ENCODE data around the gene SMC4.

SMC4 gene

DNA sequence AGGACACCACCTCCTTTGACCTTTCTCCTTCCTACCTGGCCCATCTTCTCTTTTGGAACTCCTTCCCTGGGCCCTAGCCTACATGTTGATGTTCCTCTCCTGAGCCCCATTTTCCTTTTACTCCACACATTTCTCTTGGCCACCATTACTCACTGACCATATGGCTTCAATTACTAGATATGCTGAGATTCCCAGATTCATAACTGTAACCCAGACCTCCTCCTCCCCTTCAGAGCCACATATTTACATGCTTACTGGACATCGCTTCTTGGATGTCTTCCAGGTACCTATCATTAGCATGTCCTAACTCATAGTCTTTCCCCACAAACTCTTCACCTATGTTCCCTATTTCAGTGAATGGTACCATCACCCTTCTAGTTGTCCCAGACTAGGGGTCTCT lies 74.5 kb downstream of the SMC4 start:
- Histone ChIP-seq H3K4me1 (ENCODE audit: control insufficient read depth, insufficient read depth, low read length) (no peaks in the 10 kb centered on the region), H3K27me3 (ENCODE audit: control insufficient read depth, insufficient read depth, low read length, poor library complexity, severe bottlenecking) (no peaks in the 10 kb centered on the region), H3K36me3 (ENCODE audit: control insufficient read depth, insufficient read depth, low read length) (no peaks in the 10 kb centered on the region), H3K9me3 (ENCODE audit: control insufficient read depth, low read length) (no peaks in the 10 kb centered on the region), H3K27ac (ENCODE audit: insufficient read depth, low read depth, low read length, poor library complexity, severe bottlenecking) (no peak overlapping the region), H3K4me3 (ENCODE audit: insufficient read depth, low read depth, low read length) (no peak overlapping the region)
- 95 to 97% methylated on average over 1 of the region's 1 CpG for WGBS, 2 experiments

DNA sequence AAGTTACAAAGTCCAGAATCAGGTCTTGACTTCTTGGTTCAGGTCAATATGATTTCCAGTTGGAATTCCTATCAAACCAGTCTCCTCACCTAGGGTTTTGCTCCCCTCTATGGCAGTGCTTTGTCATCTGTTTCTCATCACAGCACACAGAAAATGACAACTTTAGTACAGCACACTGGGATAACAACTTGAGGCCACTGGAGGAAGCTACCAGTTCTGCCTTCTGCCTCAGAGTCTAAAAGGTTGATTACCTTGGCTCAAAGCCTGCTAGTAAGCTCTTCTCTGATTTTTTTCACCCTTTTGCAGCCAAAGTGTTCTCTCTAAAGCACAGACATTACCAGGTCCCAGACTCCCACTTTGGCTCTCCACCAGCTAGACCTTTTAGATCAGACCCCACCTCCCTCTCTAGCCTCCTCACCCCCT lies 75.0 kb downstream of the SMC4 start:
- H3K36me3 ChIP-seq (ENCODE audit: control insufficient read depth, insufficient read depth, low read length) = no peaks in the 10 kb centered on the region
- no peaks in the 10 kb centered on the region for H3K9me3 ChIP-seq (ENCODE audit: control insufficient read depth, low read length)
- no peak overlapping the region for H3K27ac ChIP-seq (ENCODE audit: insufficient read depth, low read depth, low read length, poor library complexity, severe bottlenecking)
- H3K4me1 ChIP-seq (ENCODE audit: control insufficient read depth, insufficient read depth, low read length) = no peaks in the 10 kb centered on the region
- no peaks in the 10 kb centered on the region for H3K27me3 ChIP-seq (ENCODE audit: control insufficient read depth, insufficient read depth, low read length, poor library complexity, severe bottlenecking)
- H3K4me3 ChIP-seq (ENCODE audit: insufficient read depth, low read depth, low read length) = no peak overlapping the region

DNA sequence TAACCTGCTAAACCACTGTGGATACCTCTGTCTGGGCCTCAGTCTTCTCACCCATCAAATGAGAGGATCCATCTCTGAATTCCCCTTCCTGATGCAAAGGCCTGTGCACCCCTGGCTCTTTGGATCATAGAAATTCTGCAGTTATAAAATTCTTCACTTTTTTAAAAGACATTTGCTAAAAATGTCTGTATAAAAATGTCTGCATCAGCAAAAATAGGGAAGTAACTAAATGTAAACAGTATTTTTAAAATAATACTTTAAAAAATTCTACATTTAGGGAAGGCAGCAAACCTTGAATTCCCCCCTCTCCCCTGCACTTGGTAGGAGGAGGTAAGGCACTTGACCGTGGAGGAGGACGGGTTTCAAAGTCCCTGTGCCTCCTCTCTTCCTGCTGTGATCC lies 75.7 kb downstream of the SMC4 start:
- WGBS, 2 experiments = 91 to 92% methylated on average over 2 of the region's 2 CpGs
- H3K27me3 ChIP-seq (ENCODE audit: control insufficient read depth, insufficient read depth, low read length, poor library complexity, severe bottlenecking) = no peaks in the 10 kb centered on the region
- no peak overlapping the region for H3K27ac ChIP-seq (ENCODE audit: insufficient read depth, low read depth, low read length, poor library complexity, severe bottlenecking)
- no peaks in the 10 kb centered on the region for H3K4me1 ChIP-seq (ENCODE audit: control insufficient read depth, insufficient read depth, low read length)
- no peak overlapping the region for H3K4me3 ChIP-seq (ENCODE audit: insufficient read depth, low read depth, low read length)
- H3K36me3 ChIP-seq (ENCODE audit: control insufficient read depth, insufficient read depth, low read length) = no peaks in the 10 kb centered on the region
- H3K9me3 ChIP-seq (ENCODE audit: control insufficient read depth, low read length) = no peaks in the 10 kb centered on the region

DNA sequence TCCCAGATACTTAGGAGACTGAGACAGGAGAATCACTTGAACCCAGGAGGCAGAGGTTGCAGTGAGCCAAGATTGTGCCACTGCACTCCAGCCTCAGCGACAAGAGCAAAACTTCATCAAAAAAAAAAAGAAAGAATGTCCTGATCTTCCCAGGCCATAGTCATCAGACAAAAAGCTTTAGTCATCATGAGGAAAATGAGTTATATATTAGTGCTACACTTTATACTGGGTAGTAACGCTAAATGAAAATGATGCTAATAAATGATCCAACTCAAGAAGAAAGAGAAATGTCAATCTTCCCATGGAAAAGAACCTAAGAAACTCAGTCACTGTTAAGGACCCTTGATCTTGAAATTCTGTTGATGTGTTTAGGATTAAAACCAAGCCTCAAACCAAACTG lies 76.4 kb downstream of the SMC4 start:
- no peaks in the 10 kb centered on the region for H3K36me3 ChIP-seq (ENCODE audit: control insufficient read depth, insufficient read depth, low read length)
- 96 to 100% methylated on average over 1 to 2 of the region's 2 CpGs for WGBS, 2 experiments

DNA sequence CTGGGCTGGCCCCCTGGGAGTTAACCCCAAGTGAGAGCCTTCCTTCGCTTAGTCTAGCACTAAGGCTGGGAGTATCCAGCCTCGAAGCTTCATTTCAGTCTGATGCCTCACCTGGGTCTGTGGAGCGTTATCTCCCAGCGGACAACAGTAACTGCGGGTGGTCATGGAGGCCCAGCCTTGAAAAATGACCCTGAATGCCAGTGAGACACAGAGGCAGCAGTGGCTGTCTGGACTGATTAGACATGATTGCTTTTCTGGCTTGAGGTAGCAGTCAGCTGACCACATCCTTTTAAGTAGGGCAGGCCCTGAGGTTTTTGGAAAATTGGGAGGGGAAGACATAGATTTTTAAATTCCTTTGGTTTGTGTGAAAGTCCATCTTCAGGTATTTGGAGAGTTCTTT lies 78.3 kb downstream of the SMC4 start:
- Histone ChIP-seq H3K27me3 (ENCODE audit: control insufficient read depth, insufficient read depth, low read length, poor library complexity, severe bottlenecking) (no peaks in the 10 kb centered on the region), H3K4me1 (ENCODE audit: control insufficient read depth, insufficient read depth, low read length) (no peaks in the 10 kb centered on the region), H3K36me3 (ENCODE audit: control insufficient read depth, insufficient read depth, low read length) (no peaks in the 10 kb centered on the region), H3K9me3 (ENCODE audit: control insufficient read depth, low read length) (no peaks in the 10 kb centered on the region), H3K4me3 (ENCODE audit: insufficient read depth, low read depth, low read length) (no peak overlapping the region), H3K27ac (ENCODE audit: insufficient read depth, low read depth, low read length, poor library complexity, severe bottlenecking) (no peak overlapping the region)
- WGBS, 2 experiments = 89 to 92% methylated on average over 5 of the region's 5 CpGs

More for the DNA sequence above, 76.4 kb downstream of the SMC4 start:
- Histone ChIP-seq H3K4me3 (ENCODE audit: insufficient read depth, low read depth, low read length) (no peak overlapping the region), H3K9me3 (ENCODE audit: control insufficient read depth, low read length) (no peaks in the 10 kb centered on the region), H3K27me3 (ENCODE audit: control insufficient read depth, insufficient read depth, low read length, poor library complexity, severe bottlenecking) (no peaks in the 10 kb centered on the region), H3K27ac (ENCODE audit: insufficient read depth, low read depth, low read length, poor library complexity, severe bottlenecking) (no peak overlapping the region), H3K4me1 (ENCODE audit: control insufficient read depth, insufficient read depth, low read length) (no peaks in the 10 kb centered on the region)

DNA sequence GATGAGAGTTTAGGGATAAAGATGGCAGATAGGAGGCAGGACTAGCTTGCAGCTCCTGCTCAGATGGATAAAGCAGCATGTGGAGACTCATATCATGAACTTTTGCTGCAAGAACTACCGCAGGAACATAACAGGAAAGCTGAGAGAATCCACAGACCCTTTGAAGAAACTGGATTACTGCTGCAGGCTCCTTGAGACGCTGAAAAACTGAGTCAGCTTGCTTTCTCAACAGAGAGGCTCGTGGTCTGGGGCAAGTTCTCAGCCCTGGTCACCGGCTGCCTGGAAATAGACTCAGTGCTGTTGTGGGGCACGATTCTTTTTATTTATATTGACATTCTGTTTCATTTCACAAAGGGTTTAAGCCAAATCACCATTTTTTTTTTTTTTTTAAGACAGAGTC lies 78.9 kb downstream of the SMC4 start:
- Histone ChIP-seq H3K36me3 (ENCODE audit: control insufficient read depth, insufficient read depth, low read length) (no peaks in the 10 kb centered on the region), H3K4me1 (ENCODE audit: control insufficient read depth, insufficient read depth, low read length) (no peaks in the 10 kb centered on the region), H3K27ac (ENCODE audit: insufficient read depth, low read depth, low read length, poor library complexity, severe bottlenecking) (no peak overlapping the region), H3K9me3 (ENCODE audit: control insufficient read depth, low read length) (no peaks in the 10 kb centered on the region), H3K4me3 (ENCODE audit: insufficient read depth, low read depth, low read length) (no peak overlapping the region), H3K27me3 (ENCODE audit: control insufficient read depth, insufficient read depth, low read length, poor library complexity, severe bottlenecking) (no peaks in the 10 kb centered on the region)
- WGBS, 2 experiments = 96 to 97% methylated on average over 5 of the region's 5 CpGs

DNA sequence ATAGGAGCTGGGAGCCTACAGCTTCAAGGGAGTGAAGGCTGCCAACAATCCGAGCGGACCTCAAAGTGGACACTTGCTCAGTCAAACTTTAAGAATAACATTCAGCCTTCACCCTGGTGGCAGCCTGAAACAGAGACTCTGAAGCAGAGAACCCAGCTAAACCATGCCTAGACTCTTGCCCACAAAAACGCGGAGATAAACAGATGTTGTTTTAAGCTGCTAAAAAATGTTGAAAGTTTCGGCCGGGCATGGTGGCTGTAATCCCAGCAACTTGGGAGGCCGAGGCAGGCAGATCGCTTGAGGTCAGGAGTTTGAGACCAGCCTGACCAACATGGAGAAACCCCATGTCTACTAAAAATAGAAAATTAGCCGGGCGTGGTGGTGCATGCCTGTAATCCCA lies 79.9 kb downstream of the SMC4 start:
- 93 to 94% methylated on average over 10 of the region's 10 CpGs for WGBS, 2 experiments
- no peaks in the 10 kb centered on the region for H3K27me3 ChIP-seq (ENCODE audit: control insufficient read depth, insufficient read depth, low read length, poor library complexity, severe bottlenecking)

DNA sequence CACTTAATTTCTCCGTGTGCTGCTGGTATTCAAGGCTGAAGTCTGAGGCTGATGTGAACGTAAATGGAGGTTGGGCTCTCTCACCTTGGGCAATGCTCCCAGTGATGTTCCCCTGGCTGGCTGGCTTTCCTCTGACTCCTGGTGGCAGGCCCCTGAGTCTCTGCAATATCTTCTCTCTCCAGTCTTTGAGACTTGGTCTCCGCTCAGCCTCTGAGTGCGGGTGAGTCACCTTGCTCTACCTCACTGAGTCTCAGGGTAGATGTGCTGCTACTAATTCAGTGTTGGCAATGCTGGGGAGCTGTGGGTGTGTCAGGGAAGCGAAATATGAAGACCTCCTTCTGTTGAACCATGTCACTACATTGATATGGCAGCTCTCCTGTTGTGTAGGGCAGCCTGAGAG lies 81.5 kb downstream of the SMC4 start:
- Histone ChIP-seq H3K27ac (ENCODE audit: insufficient read depth, low read depth, low read length, poor library complexity, severe bottlenecking) (no peak overlapping the region), H3K4me1 (ENCODE audit: control insufficient read depth, insufficient read depth, low read length) (no peaks in the 10 kb centered on the region), H3K36me3 (ENCODE audit: control insufficient read depth, insufficient read depth, low read length) (no peaks in the 10 kb centered on the region), H3K27me3 (ENCODE audit: control insufficient read depth, insufficient read depth, low read length, poor library complexity, severe bottlenecking) (no peaks in the 10 kb centered on the region), H3K4me3 (ENCODE audit: insufficient read depth, low read depth, low read length) (no peak overlapping the region), H3K9me3 (ENCODE audit: control insufficient read depth, low read length) (no peaks in the 10 kb centered on the region)
- WGBS, 2 experiments = 94 to 96% methylated on average over 5 of the region's 5 CpGs

More for the DNA sequence above, 79.9 kb downstream of the SMC4 start:
- Histone ChIP-seq H3K4me1 (ENCODE audit: control insufficient read depth, insufficient read depth, low read length) (no peaks in the 10 kb centered on the region), H3K36me3 (ENCODE audit: control insufficient read depth, insufficient read depth, low read length) (no peaks in the 10 kb centered on the region), H3K9me3 (ENCODE audit: control insufficient read depth, low read length) (no peaks in the 10 kb centered on the region), H3K4me3 (ENCODE audit: insufficient read depth, low read depth, low read length) (no peak overlapping the region), H3K27ac (ENCODE audit: insufficient read depth, low read depth, low read length, poor library complexity, severe bottlenecking) (no peak overlapping the region)

DNA sequence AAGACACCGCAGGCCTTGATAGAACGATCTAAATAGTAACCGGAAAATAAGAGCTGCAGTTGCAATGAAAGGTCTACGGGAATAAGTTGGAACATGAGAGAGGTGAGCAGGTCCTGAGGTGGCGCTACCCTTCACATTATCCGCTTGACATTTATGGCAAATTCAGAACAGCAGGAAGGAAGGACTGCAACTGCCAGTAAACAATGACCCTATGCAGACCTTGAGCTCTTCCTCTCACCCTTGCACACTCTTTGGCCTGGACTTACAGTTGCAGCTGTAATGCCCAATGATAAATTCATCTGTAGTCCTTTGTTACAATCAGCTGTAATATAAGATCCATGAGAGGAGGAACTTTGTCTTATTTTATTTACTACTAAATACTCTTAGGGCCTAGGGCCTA lies 82.4 kb downstream of the SMC4 start:
- Histone ChIP-seq H3K9me3 (ENCODE audit: control insufficient read depth, low read length) (no peaks in the 10 kb centered on the region), H3K4me3 (ENCODE audit: insufficient read depth, low read depth, low read length) (no peak overlapping the region), H3K4me1 (ENCODE audit: control insufficient read depth, insufficient read depth, low read length) (no peaks in the 10 kb centered on the region), H3K36me3 (ENCODE audit: control insufficient read depth, insufficient read depth, low read length) (no peaks in the 10 kb centered on the region), H3K27me3 (ENCODE audit: control insufficient read depth, insufficient read depth, low read length, poor library complexity, severe bottlenecking) (no peaks in the 10 kb centered on the region), H3K27ac (ENCODE audit: insufficient read depth, low read depth, low read length, poor library complexity, severe bottlenecking) (no peak overlapping the region)
- 94% methylated on average over 6 of the region's 6 CpGs for WGBS, 2 experiments

DNA sequence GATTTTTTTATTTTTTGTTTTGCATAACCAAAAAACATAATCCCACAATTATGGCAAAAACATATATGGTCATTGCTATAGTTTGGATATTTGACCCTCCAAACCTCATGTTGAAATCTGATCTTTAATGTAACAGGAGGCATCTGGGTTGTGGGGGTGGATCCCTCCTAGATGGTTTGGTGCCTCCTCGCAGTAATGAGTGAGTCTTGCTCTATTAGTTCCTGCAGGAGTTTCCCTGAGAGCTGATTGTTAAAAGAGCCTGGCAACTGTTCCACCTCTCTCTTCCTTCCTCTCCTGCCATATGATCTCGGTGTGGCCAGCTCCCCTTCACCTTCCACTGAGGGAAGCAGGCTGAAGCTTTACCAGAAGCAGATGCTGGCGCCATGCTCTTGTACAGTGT lies 83.3 kb downstream of the SMC4 start:
- no peak overlapping the region for H3K27ac ChIP-seq (ENCODE audit: insufficient read depth, low read depth, low read length, poor library complexity, severe bottlenecking)
- H3K9me3 ChIP-seq (ENCODE audit: control insufficient read depth, low read length) = no peaks in the 10 kb centered on the region
- no peak overlapping the region for H3K4me3 ChIP-seq (ENCODE audit: insufficient read depth, low read depth, low read length)
- H3K4me1 ChIP-seq (ENCODE audit: control insufficient read depth, insufficient read depth, low read length) = no peaks in the 10 kb centered on the region
- no peaks in the 10 kb centered on the region for H3K36me3 ChIP-seq (ENCODE audit: control insufficient read depth, insufficient read depth, low read length)
- H3K27me3 ChIP-seq (ENCODE audit: control insufficient read depth, insufficient read depth, low read length, poor library complexity, severe bottlenecking) = no peaks in the 10 kb centered on the region
- WGBS, 2 experiments = 82 to 88% methylated on average over 3 of the region's 3 CpGs

Data from ectodermal cell (in vitro differentiated cells).